GM08714 (cell line): Measurements from ENCODE around the gene PHF23.
A peak's percentile ranks its signal among the peaks of the same experiment; 100 is the strongest.

Source experiments
- H3K4me3 ChIP-seq: fragments of 200-500 bp; sonication (Bioruptor generic); 2 replicates; pipeline ENCODE4 v1.5.1; 2014; ENCODE audit warnings: mild to moderate bottlenecking, low read length, inconsistent platforms
- ZNF274 ChIP-seq: IDR thresholded peaks from 2 replicates; pipeline ENCODE4 v1.6.1; 2012; ENCODE audit warnings: mild to moderate bottlenecking, low read depth, low read length

PHF23 gene

DNA sequence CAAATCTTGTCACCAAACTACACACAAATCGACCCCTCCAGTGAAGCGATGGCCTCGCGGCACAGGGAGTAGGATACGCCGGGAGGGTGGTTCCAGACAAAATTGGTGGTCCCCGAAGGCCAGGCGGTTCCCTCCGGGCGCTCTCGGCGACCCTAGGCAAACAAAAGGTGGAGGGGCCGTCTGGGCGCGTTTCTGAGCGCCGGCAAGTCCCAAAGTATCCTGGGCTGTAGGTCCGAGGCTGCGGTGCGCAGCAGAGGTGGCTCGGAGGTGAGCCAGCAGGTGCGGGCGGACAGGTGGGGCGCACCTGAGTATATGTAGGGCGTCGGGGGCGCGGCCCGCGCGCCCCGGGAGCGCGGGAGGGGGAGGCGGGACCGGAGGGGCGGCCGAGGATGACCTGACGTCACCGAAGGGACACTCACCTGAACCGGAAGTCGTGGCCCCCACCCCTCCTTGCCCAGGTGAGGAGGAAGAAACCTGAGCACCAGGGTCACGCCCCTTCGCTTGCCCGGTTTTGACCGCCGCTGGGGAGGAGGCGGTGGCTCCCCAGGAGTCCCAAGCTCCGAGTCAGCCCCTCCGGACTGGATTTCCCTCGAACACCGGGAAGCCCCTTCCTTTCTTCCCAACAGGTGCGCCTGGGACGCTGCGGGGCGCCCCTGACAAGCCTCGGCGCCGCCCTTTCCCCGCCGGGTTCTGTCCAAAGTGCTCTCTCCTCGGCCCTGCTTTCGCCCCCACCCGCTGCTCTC lies 23.1 kb upstream of the PHF23 start, which contains the start of gene CLDN7:
Gene CLDN7 (minus strand): TSS at position 287 of the 743 bp plus-strand sequence. CDS start 435 bp downstream, outside the sequence.
- TF ChIP-seq ZNF274: no peak
- H3K4me3 ChIP-seq: peak within 1 kb of the TSS; percentile 11; the same call in 1 of the 2 replicates

DNA sequence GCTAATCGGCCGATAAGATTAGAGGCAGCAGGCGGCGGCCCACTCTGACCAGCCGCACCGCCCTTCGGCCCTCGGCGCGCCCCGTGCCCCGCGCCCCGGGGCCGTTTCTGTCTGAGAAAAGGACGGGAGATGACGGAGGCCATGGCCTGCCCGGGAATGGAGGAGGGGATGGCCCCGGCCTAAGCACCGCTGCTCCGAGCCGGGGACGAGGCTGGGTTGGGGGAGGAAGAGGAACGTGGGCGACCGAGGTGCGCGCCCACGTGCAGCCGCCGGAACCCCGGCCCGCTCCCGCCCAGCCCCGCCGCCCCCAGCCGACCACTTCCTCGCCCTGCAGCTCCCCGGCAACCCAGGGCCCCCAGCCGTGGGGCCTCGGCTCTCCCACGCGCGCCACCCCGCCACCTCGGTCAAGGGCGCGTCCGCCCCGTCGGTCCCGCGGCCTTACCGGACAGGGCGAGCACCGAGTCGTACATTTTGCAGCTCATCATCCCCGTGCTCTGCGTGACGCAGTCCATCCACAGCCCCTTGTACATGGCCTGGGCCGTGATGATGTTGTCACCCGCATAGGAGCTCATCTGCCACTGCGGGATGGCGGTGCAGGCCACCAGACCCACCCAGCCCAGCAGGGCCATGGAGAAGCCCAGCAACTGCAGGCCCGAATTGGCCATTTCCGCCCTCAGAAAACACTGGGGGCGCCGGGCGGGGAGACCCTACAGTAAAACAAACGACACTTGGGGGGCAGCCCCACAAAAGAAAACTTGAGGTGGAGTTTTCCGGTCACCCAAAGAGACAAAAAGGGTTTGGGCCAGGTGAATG lies 22.3 kb upstream of the PHF23 start:
- H3K4me3 ChIP-seq: peak overlapping the region; percentile 11; the same call in 1 of the 2 replicates
- TF ChIP-seq ZNF274: no peak

DNA sequence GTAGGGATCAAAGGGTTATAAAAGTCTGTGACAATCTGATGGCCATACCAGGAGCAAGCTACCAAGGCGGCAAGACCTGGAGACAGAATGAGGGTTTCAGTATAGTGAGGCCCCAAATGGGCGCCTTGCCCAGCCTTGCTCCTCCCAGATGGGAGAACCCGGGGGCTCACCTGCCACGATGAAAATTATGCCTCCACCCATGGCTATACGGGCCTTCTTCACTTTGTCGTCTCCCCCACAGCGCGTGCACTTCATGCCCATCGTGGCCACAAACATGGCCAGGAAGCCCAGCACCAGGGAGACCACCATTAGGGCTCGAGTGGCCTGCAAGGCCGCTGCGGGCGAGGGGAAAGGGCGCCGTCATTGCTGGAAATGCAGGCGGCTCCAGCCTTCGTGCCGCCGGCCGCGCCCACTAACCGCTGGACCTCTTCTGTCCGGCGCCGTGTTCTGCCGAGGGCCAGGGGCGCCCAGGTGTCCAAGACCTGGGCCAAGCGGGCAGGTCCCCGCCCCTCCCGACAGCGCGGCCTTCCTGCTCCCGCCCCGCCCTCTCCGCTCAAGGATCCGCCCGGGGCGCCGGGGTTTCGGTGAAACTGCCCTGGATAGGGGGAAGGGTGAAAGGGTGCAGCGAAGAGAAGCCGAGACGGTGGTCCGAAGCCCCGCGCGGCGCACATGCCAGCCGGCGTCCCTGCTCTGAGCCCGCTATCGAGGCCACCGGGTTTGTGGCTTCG lies 21.6 kb upstream of the PHF23 start:
- TF ChIP-seq ZNF274: no peak
- H3K4me3 ChIP-seq: peak overlapping the region; percentile 11; the same call in 1 of the 2 replicates

DNA sequence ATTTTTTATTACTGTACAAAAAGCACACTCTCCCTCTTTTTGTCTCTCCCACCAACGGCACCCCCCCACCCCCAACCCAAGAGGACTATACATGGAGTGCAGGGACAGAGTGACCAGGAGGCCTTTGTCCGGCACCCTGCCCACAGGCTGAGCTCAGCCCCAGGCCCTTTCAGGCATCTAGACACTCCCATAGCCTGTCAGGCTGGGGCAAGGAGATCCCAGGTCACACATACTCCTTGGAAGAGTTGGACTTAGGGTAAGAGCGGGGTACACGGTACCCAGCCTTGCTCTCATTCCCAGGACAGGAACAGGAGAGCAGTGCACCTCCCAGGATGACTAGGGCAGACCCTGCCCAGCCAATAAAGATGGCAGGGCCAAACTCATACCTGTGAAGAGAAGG lies 20.9 kb upstream of the PHF23 start:
- no peak overlapping the region for H3K4me3 ChIP-seq
- TF ChIP-seq ZNF274: no peak

DNA sequence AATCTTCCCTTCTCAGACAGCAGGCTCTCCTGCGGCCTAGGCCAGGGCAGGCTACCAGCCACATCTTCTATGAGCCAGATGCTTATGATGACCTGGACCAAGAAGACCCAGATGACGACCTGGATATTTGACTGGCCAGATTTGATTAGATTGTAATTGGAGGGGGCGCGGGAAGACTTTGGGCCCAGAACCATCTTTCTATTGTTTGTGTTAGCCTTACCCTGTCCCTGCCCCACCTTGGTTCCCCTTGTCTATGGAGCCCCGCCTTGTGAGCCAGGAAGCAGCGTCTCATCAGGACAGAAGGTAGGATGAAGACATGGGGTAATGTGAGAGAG lies 20.3 kb upstream of the PHF23 start:
- no peak for TF ChIP-seq ZNF274
- no peak overlapping the region for H3K4me3 ChIP-seq

DNA sequence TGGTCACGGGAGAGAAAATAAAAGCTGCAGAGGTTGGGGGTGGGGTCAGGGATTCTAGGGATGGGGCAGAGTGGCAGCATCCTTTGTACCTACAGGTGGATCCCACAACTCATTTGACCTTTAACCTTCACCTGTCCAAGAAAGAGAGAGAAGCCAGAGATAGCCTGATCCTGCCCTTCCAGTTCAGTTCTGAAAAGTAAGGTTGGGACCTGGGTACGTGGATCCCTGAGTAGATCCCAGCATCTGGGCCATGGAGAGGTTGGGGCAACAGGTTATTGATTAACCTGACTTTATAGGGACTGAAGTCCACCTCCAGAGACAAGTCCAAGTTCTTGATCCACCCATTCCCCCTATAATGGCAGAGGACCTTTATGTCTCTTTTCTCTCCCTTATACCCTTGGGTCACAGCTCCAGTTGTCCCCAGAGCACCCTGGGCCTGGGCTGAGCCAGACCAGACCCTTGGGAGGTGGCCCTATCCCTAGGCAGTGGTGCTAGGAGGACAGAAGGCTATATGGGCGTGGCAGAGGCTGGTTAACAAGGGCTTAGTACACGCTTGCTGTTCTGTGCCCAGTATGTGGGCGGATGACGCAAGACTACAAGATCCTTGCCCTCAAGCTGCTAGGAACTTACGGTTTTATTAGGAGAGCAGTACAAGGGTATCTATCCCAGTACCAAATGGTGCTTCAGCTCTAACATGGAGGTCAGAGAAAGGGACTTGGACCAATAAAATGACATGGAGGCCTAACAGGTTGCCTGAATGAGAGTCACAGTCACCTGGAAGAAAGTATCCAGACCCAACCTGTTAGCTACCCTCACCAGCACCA lies 19.7 kb upstream of the PHF23 start:
- TF ChIP-seq ZNF274: no peak
- H3K4me3 ChIP-seq: no peak overlapping the region

DNA sequence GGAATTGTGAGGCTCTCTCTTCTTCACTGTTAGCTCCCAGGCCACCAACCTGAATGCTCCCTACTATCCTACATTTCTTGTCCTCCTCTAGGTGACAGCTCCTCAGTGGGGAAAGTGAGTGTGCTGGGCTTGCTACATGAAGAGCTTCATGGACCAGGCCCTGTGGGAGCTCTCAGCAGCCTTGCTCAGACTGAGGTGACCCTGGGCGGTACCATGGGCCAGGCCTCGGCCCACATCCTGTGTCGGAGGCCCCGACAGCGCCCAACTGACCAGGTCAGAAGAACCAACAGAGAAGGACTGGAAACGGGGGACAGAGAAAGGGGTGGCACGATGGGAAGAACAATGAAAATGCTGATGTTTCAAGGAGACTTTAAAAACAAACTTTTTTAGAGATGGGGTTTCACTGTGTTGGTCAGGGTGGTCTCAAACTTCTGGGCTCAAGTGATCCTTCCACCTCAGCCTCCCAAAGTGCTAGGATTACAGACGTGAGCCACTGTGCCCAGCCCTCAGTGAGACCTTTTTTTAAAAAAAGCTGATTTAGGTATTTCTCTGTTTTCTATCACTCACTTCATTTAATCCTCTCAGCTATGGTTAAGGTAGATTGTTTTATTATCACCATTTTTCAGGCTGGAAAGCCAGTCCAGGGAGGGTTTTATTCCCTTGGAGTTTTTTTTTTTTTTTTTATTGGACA lies 17.7 kb upstream of the PHF23 start:
- no peak for TF ChIP-seq ZNF274
- no peak overlapping the region for H3K4me3 ChIP-seq

DNA sequence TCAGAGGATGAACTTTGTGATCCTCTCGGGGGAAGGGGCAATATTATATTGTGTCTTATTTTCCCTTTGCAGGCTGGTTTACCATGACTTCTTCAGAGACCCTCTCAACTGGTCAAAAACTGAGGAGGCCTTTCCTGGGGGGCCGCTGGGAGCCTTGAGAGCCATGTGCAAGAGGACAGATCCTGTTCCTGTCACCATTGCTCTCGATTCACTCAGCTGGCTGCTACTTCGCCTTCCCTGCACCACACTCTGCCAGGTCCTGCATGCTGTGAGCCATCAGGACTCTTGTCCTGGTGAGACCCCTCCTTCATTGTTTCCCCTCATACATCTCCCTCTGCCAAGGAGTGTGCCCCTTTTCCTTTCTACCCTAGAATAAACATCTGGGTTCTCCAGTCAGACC lies 15.3 kb upstream of the PHF23 start:
- no peak overlapping the region for H3K4me3 ChIP-seq
- TF ChIP-seq ZNF274: no peak

DNA sequence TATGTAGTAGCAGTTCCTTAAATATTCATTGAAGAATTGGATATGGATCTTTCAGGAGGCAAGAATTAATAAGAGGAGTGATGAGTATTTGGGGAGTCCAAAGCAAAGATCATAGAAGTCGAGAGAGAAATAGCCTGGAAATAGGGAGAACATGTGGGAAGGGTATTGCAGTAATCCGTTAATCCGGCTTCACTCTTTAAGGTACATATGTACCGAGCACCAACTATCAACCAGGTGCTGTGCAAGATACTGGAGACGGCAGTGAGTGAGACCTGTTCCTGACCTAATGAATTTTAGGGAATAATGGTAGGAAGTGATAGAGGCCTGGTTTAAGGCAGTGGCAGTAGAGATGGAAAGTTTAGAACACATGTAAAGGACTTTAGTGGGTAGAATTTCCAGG lies 13.8 kb upstream of the PHF23 start:
- TF ChIP-seq ZNF274: no peak
- peak overlapping the region; percentile 74 for H3K4me3 ChIP-seq

DNA sequence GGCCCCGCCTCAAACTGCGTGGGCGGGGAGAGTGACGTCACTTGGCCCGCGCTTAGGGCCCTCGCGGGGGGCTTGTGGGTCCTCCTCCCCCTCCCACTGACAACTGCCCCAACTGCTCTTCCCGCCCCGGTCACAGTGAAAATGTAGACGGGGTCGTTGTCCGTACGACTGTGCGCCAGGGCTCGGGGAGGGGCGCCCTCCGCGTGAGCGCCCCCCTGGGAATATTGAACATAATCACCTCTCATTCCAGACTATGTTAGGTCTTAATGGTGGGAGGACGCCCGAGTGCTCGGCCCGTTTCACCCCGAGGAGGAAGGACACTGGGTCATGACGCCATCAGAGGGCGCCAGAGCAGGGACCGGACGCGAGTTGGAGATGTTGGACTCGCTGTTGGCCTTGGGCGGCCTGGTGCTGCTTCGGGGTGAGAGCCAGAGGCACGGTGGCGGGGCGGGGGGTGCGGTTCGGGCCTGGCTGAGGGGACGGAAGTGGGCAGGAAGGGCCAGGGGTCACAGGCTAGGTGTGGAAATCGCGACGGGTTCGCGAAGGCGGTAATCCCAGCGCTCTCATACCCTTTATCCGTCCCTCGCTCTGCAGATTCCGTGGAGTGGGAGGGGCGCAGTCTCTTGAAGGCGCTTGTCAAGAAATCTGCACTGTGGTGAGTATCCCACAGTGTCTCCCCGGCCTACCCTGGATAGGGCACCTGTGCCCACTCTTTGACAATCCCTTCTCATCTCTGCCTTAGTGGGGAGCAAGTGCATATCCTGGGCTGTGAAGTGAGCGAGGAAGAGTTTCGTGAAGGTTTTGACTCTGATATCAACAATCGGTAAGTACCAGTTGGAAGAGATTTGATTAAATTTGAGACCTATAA lies 13.2 kb upstream of the PHF23 start, which contains the start of gene ELP5:
Gene ELP5 (plus strand): TSS at position 40 of the 868 bp plus-strand sequence. CDS start 336 bp downstream, at position 376.
- TF ChIP-seq ZNF274: no peak
- peak within 1 kb of the TSS; percentile 97 for H3K4me3 ChIP-seq

DNA sequence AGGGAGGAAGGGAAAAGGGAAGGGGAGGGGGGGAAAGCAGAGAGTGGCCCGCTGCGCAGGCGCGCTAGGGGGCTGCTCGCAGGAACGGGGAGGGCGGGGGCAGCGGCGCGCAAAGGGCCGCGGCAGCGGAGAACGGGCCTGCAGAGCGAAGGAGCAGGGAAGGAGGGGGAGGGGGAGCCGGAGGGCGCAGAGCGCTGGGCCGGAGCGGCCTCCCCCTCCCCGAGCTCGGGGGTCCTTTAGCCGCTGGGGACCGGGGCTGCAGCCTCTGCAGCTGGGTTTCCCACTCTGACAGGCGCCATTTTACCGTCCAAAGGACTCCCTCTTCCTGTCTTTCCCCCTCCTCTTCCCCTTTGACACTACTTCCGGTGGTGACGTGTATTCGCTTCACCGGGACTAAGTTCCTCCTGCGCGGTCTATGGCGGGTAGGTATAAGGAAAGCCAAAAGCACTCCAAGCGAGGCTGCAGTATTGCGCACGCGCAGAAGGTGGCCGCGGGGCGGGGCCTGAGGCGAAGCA lies 12.5 kb upstream of the PHF23 start, which contains the start of gene CTDNEP1:
Gene CTDNEP1 (minus strand): TSS at position 74 of the 515 bp plus-strand sequence. CDS start 438 bp downstream, outside the sequence.
- no peak for TF ChIP-seq ZNF274

More for the DNA sequence above, 12.5 kb upstream of the PHF23 start, which contains the start of gene CTDNEP1:
- H3K4me3 ChIP-seq: peak within 1 kb of the TSS; percentile 97
